Inflammatory macrophage (primary cell): ENCODE measurements around the gene GCAT.
"Not testable (repeated sequence)": the region's sequence is repeated elsewhere in the genome, so short reads cannot be mapped to it uniquely, and the experiment has no call there.

Source experiments
- DNase-seq, 2 donors: peaks; one replicate each; pipeline ENCODE4 v3.0.0-alpha.2; 2020 to 2022

Gene GCAT

DNA sequence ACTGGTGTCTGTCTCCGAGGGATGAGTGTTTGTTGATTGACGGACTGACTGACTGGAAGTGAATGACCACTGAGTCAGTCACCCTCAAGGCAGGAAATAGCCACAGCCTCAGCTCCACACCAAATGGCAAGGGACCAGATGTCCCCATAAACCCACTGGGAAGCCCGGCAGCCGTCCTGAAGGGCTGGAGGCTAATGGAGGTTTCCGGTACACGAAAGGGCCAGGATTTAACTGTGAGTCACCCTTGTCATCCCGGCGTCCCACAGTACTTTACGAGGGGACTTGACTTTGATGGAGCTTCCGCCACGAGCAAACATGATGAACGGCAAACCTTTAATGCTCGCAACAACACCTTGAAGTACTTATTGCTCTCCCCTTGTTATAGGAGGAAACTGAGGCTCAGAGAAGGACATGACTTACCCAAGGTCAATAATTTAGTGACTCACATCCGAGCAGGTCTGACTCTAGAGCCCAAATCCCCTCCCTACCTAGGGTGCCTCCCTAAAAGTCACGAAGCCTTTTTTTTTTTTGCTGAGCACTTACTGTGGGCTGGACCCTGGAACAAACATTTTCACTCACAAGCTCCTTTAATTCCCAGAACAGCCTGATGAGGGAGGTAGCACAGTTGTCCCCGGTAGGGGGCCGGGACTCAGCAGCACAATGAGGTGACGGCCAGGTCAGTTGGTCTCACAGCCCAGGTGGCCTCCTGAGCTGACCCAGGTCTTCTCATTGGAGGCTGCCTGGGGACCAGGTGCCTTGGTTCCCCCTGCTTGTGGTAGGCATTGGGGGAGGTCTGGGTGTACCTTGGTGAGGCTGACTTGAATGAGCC, 25.2 kb upstream of the GCAT start:
- DNase-seq: no peak

DNA sequence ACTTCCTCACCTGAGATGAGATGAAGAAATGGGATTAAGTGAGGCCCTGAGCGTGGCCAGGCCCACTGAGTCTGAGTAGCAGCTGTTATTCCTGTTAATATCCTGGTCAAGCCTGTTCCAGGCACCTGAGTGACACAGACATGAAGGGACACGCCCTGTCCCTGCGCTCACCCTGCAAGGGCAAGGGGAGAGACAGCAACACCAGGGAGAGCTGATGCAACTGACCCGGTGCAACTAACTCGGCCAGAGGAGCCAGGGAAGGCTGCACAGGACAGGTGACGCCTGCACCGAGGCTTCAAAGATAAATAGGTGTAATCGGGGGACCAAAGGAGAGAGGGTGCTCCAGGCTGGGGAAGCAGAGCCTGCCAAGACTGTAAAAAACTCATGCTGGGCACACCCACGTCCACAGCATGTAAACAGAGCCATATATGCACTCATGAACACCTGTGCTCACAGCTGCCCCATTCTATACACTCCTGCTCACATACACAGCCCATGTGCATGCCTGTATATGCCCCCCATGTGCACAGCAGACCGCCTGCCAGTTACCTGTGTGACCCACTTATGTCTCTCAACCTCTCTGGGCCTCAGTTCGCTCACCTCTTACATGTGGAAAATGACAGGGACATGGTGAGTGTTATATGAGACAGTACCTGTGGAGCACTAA, 22.8 kb upstream of the GCAT start:
- no peak for DNase-seq

DNA sequence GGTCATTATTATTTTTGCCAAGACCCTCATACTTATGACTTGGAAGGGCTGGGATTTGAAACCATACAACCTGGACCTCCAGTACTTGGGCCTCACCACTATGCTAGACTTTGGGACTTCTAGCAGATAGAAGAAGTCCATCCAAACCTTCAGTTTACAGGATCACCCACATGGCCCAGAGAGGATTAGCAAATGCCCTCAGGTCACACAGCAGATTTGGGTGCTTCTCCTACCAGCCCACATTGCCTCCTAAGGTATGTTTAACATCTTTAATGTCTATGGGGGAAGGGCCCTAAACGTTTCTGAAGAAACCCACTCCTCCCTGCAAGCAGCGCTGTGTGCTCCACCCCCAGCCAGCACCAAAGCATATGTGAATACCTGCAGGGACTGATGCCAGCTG, 17.5 kb upstream of the GCAT start:
- no peak for DNase-seq

DNA sequence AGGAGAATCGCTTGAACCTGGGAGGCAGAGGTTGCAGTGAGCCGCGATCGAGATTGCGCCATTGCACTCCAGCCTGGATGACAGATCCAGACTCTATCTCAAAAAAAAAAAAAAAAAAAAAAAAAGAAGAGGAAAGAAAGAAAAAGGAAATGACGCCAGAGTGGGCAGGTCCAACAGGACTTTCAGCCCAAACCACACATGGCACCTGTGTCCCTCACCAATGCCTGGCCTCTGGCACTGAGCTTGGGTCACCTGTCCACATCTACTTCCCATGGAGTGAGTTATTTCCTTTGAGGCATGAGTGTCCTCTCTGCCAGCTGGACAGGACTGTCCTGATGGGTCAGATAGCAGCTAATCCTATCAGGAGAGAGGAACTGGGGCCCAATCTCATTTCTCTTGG, 15.2 kb upstream of the GCAT start:
- DNase-seq: no peak

DNA sequence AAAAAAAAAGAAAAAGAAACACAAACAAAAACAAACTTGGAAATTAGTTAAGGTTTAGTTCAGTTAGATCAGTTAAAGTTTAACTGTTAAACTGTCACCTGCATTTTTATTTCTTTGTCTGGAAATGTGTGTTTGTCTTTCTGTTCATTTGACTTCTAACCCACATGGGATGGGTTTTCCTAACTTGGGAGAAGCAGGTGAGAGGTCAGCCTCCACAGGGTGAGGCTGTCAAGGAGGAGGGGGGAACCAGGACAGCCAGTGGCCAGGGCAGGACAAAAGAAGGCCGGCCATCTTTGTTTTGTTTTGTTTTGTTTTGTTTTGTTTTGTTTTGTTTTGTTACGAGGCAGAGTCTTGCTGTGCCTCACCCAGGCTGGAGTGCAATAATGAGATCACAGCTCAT, 13.4 kb upstream of the GCAT start:
- DNase-seq: no peak

DNA sequence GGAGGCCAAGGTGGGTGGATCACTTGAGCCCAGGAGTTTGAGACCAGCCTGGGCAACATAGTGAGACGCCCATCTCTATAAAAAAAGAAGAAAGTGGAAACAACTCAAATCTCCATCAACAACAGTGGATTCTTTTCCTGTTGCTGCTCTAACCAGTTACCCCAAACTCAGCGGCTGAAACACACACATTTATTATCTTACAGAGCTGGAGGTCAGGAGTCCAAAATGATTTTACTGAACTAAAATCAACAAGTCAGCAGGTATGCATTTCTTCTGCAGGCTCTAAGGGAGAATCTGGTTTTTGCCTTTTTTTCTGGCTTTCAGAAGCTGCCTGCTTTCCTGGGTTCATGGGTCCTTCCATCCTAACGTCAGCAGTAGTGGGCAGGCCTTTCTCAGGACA, 11.7 kb upstream of the GCAT start:
- no peak for DNase-seq

DNA sequence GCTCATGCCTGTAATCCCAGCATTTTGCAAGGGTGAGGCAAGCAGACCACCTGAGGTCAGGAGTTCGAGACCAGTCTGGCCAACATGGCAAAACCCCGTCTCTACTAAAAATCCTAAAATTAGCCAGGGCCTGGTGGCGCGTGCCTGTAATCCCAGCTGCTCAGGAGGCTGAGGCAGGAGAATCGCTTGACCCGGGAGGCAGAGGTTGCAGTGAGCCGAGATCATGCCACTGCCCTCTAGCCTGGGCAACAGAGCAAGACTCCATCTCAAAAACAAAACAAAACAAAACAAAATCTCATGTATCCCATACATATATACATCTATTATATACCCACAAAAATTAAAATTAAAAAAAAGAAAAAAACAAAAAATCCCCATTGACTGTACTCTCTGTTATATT, 10.5 kb upstream of the GCAT start:
- not testable (repeated sequence) for DNase-seq

DNA sequence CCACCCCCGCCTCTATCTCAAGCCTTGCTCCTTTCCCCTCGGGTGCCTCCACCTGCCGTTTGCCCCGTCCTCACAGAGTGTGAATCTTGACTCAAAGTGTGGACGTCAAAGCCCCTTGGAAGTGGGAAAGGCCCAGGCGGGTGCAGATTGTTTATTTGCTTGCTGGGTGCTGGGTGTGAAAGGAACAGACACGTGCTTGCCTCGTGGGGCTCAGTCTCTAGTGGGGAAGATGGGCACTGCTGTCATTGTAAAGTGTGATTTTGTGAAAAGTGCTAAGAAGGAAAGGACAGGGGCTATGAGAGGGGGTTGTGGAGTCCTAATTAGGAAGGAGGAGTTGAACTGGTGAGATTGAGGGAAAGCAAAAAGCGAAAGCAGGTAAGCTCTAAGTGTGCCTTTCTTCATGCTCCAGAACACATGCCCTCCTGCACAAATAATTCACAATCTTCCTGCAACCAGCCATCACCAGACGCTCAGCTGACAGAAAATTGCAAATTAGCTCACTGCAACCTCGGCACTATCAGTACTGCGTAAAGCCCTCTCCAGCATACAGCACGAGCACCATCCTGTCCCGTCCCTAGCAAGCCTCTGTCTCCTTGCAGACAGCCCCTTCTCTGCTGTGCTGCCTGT, 9.7 kb upstream of the GCAT start:
- no peak for DNase-seq

DNA sequence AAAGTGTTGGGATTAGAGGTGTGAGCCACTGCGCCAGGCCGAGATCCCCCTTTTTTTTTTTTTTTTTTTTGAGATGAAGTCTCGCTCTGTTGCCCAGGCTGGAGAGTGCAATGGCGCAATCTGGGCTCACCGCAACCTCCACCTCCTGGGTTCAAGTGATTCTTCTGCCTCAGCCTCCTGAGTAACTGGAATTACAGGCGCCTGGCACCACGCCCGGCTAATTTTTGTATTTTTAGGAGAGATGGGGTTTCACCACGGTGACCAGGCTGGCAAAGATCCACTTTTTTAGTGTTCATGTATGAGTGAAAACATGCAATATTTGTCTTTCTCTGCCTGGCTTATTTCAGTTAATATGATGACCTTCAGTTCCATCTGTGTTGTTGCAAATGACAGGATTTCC, 7.8 kb upstream of the GCAT start:
- DNase-seq: not testable (repeated sequence)

DNA sequence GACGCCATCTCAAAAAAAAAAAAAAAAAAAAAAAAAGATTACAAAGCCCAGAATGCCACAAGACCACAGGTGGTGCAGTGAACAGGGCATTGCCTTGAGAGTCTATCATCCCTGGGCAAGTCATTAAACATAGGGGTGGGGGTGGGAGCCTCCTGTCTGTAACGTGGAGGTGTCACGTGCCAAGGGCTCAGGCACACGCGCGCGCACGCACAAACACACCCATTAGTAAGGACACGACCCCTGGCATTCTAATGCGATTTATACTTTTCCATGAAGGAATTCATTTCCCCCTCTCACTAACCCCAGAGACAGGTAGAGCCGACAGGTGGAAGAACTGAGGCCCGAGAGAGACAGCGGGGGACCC, 5.8 kb upstream of the GCAT start:
- no peak for DNase-seq

DNA sequence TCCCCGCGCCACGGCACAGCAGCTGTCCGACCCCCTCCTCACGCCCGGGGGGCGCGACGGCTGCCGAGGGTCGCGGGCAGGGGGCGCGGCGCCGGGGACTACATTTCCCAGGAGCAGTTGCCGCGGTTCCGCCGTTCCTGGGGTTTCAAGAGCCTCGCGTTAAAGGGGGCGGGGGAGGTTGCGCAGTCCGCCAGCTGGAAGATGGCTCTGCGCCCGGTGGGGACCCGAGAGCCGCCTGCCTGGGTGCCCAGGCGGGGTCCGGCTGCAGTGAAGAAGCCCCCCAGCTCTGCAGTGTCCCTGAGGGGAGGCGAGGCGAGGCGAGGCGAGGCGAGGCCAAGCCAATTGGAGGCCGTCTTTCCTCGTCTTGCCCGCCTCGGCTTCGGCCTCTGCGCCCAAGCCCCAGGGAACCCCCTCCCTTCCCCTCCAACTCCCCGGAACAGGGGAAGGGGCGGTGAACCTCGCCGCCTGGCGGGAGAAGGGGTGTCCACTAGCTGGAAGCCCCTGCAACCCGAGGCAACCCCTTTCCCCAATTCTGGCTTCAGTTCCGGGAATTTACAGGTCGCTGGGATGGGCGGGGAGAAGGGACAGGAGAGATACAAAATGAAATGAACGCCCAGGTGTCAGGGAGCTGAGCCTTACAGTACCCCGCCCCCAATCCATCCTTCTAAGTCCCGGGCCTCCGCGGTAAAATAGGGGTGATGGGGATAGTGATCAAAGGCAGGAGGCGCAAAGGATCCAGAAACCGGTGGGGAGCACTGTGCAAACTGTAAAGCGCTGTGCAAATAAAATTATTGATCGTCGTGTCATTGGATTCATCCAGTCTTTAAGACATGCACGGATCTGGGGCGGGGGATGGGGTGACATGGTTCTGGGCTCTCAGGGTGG, 5.2 kb upstream of the GCAT start:
- peak in 1 of 2 donors; percentile 46 for DNase-seq

DNA sequence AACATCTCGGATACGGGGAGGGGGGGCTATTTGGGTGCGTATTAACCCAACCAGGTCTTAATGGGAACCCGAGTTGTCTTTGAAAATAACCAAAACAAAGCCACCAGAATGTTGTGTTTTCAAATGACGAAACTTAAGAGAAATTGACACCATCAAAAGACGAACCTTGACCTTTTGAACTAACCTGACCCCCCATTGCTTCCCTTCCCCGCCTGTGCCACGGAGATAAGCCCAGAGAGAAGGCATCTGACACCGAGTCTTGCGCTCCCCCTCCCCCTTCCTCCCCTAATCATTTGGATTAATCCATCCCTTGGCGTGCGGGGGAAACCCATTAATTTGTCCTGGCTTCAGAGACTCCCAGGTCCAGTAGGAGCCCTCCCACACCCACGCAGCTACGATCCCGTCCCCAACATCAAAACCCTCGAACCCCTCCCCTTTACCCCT, 4.5 kb upstream of the GCAT start:
- no peak for DNase-seq

DNA sequence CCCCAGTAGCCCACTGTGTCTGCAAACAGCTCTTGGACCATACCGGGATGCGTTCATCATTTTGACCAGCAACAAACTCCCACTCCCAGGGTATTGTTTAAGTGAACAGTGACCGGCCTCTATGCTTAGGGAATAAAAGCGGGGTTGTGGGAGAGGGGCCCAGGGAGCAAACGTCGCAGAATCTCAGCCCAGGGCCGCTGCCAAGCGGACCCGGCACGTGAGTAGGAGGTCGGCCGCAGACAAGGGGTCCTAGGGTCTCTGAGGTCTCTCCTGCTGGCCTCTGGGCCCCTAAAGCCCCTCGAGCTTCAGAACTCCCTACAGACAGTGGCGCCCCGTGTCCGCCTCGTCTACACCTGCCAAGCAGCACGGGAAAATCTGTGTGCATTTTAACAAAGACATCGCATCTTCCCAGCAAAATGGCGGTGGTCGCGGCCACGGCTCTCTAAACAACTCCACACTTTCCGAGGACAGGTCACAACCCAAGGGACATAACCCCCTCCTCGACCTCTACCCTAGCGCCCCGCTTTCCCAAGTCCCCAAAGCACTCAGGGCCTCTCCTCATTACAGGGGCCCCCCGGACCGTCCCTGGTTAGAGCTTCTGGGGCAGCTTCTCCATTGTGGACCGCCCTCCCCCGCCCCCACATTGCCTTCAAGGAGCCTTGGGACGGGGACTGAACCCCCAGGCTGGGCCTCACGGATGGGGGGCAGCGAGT, 3.9 kb upstream of the GCAT start:
- no peak for DNase-seq

DNA sequence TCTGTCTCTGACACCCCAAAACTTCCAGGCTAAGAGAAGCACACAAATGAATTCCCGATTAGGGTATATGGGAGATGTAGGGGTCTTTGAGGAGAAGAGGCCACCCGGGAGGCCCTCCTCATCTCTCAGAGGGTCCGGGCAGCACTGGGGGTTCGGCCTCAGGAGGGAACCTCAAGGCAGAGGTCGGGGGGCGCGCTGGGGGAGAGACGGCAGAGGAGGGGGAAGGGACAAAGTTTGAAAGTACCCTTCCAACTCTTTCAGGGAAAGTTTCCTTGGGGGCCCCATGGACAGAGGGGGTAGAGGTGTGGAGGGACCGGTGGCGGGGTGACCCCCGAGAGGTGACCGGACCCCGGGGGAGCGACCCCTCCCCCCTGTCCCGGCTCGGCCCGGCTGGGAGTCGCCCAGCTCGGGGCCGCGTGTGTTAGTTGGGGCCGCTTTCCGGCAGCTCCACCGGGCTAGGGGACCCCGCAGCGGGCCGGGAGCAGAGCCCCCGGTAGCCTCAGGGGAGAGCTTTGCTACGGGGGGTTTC, 3.3 kb upstream of the GCAT start:
- DNase-seq: no peak

DNA sequence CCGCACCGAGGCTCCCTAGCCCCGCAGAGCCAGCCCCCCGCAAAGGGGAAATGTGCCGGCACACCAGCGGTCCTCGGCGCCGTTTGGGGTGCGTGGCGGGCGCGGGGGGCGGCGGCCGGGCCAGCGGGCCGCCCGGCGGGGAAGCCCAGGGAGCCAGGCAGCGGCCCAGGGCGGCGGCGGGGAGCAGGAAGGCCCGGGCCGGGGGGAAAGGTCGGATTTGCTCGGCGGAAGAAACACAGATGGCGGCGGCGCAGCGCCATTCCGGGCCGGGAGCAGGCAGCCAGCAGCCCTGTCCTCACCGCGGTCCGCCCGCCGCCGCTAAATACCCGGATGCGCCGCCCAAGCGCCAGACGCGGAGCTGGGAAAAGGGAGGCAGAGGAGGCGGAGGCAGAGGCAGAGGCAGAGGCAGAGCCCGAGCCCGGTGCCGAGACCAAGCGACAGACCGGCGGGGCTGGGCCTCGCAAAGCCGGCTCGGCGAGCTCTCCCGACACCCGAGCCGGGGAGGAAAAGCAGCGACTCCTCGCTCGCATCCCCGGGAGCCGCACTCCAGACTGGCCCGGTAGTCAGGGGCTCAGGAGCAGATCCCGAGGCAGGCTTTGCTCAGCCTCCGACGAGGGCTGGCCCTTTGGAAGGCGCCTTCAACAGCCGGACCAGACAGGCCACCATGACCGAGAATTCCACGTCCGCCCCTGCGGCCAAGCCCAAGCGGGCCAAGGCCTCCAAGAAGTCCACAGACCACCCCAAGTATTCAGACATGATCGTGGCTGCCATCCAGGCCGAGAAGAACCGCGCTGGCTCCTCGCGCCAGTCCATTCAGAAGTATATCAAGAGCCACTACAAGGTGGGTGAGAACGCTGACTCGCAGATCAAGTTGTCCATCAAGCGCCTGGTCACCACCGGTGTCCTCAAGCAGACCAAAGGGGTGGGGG, 2.6 kb upstream of the GCAT start:
- DNase-seq: peak; percentile 82 to 83

DNA sequence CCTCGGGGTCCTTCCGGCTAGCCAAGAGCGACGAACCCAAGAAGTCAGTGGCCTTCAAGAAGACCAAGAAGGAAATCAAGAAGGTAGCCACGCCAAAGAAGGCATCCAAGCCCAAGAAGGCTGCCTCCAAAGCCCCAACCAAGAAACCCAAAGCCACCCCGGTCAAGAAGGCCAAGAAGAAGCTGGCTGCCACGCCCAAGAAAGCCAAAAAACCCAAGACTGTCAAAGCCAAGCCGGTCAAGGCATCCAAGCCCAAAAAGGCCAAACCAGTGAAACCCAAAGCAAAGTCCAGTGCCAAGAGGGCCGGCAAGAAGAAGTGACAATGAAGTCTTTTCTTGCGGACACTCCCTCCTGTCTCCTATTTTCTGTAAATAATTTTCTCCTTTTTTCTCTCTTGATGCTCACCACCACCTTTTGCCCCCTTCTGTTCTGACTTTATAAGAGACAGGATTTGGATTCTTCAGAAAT, 1.9 kb upstream of the GCAT start:
- no peak for DNase-seq

DNA sequence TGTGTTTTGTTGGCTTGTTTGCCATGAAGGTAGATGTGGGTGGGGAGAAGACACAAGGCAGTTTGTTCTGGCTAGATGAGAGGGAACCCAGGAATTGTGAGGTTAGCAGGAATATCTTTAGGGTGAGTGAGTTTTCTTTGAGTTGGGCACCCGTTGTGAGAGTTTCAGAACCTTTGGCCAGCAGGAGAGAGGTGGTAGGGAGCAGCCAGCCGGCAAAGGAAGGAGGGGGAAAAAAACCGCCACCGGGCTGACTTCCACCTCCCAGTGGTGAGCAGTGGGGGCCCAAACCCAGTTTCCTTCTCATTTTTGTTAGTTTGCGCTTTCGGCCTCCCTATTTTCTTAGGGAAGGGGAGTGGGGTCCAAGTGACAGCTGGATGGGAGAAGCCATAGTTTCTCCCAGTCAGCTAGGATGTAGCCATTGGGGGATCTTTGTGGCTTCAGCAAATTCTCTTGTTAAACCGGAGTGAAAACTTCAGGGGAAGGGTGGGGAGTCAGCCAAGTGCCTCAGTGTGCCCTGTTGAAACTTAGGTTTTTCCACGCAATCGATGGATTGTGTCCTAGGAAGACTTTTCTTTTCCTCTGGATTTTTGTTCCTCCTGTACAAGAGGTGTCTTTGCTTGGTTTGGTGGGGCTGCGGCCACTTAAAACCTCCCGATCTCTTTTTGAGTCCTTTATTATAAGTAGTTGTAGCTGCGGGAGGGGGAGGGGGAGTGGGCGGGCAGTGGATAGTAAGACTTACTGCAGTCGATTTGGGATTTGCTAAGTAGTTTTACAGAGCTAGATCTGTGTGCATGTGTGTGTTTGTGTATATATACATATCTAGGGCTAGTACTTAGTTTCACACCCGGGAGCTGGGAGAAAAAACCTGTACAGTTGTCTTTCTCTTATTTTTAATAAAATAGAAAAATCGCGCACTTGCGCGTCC, 1.1 kb upstream of the GCAT start:
- DNase-seq: no peak

DNA sequence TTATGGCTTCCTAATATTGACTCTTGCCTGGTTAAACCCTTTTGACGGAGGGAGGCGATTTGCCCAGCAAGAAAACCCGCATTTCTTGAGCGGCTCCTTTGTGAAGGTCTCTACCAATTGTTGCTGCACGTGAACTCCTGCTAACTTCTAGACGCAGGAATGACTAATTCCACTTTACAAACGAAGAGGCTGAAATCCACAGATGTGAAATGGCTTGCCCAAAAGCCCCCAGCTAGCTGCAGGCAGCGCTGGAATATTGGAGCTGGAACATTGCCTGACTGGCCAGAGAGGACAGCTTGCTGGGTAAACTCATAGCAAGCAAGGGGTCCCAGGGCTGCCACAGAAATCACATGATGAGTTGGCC, 542 bp downstream of the GCAT start:
- no peak for DNase-seq

DNA sequence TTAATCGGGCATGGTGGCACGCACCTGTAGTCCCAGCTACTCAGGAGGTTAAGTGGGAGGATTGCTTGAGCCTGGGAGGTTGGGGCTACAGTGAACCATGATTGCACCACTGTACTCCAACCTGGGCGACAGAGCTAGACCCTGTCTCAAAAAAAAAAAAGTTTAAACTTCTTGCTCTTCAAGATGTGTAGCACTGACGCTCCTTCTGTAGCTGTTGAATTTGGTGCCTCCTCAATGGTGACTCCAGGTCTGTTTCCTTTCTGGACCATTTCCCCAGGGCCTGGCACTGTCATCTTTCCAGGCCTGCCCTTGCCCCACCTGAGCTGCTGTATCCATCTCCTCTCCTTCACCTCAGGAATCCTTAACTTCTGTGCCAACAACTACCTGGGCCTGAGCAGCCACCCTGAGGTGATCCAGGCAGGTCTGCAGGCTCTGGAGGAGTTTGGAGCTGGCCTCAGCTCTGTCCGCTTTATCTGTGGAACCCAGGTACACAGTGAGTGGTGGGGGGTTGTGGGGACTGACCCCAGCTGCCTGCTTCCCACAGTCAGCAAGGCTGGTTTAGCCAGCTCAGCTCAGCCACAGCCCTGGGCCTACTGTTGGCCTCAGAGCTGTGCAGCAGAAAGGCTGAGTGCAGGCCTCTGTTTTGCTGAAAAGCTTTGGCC, 2.1 kb downstream of the GCAT start:
- no peak for DNase-seq
